Measurements from ENCODE around the gene MMP23B. TPM values are rescaled to one million over a fixed set of nuclear protein-coding genes. Genes with fewer than 3 reads are reported as not detected.

The MMP23B gene
- total RNA-seq, 1 experiment from 2014 or later = not detected

GRCh38 chr1:1620433-1621139, 11.4 kb upstream of the MMP23B start:
- no peak for DNase-seq (ENCODE audit: low spot score)

- DNase-seq (ENCODE audit: low spot score) = no peak
Observed at GRCh38 chr1:1621173-1622009, 10.6 kb upstream of the MMP23B start.

- DNase-seq (ENCODE audit: low spot score) = no peak
Observed at GRCh38 chr1:1622010-1622787, 9.8 kb upstream of the MMP23B start.

- DNase-seq (ENCODE audit: low spot score) = no peak
Observed at GRCh38 chr1:1622788-1623094, 9.2 kb upstream of the MMP23B start.

- no peak for DNase-seq (ENCODE audit: low spot score)
Observed at GRCh38 chr1:1623181-1623630, 8.8 kb upstream of the MMP23B start.

GRCh38 chr1:1623631-1624442, 8.1 kb upstream of the MMP23B start:
- no peak for DNase-seq (ENCODE audit: low spot score)

- DNase-seq (ENCODE audit: low spot score) = no peak
Observed at GRCh38 chr1:1624443-1625403, 7.2 kb upstream of the MMP23B start.

- no peak for DNase-seq (ENCODE audit: low spot score)
Observed at GRCh38 chr1:1625404-1625775, 6.6 kb upstream of the MMP23B start.

GRCh38 chr1:1625824-1626206, 6.2 kb upstream of the MMP23B start:
- no peak for DNase-seq (ENCODE audit: low spot score)

- no peak for DNase-seq (ENCODE audit: low spot score)
Observed at GRCh38 chr1:1626207-1627141, 5.5 kb upstream of the MMP23B start.

GRCh38 chr1:1627261-1627828, 4.6 kb upstream of the MMP23B start:
- DNase-seq (ENCODE audit: low spot score) = no peak

- DNase-seq (ENCODE audit: low spot score) = no peak
Observed at GRCh38 chr1:1627829-1628753, 3.9 kb upstream of the MMP23B start.

- no peak for DNase-seq (ENCODE audit: low spot score)
Observed at GRCh38 chr1:1628754-1629429, 3.1 kb upstream of the MMP23B start.

GRCh38 chr1:1629430-1630190, 2.4 kb upstream of the MMP23B start:
- no peak for DNase-seq (ENCODE audit: low spot score)

GRCh38 chr1:1630191-1630964, 1.6 kb upstream of the MMP23B start:
- DNase-seq (ENCODE audit: low spot score) = no peak

Data from H4 (cell line).